ENCODE measurements around the gene RNF223. TPM values are rescaled to one million over a fixed set of nuclear protein-coding genes. Genes with fewer than 3 reads are reported as not detected.
"Not testable (repeated sequence)": the region's sequence is repeated elsewhere in the genome, so short reads cannot be mapped to it uniquely, and the experiment has no call there.

Gene RNF223
- total and polyA plus RNA-seq, 10 donors, result not detected

DNA sequence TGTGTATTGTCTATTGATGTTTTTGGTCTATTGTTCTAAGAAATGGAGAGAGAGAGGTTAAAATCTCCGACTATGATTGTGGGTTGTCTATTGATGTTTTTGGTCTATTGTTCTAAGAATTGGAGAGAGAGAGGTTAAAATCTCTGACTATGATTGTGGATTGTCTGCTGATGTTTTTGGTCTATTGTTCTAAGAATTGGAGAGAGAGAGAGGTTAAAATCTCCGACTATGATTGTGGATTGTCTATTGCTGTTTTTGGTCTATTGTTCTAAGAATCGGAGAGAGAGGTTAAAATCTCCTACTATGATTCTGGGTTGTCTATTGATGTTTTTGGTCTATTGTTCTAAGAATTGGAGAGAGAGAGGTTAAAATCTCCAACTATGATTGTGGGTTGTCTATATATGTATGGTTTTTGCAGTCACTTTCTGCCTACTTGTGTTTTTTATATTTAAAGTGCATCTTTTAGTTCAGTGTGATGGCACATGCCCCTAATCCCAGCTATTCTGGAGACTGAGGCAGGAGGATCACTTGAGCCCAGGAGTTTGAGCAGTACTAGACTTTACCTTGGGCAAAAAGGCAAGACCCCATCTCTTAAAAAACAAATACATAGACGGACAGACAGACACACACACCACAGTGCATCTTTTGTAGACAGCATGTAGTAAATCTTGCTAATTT is 25.5 kb upstream of the RNF223 start:
- Histone ChIP-seq H3K27ac (no peak overlapping the region), H3K4me1 (peaks cover 0 to 9% (median 0%) of the 10 kb centered on the region in 6 donors), H3K27me3 (replicated peaks in 1 of 7) (no peaks in the 10 kb centered on the region), H3K36me3 (no peaks in the 10 kb centered on the region), H3K9me3 (peaks cover 0 to 10% (median 6%) of the 10 kb centered on the region in 8 donors), H3K4me3 (no peak overlapping the region)
- WGBS, 5 donors, result 77 to 89% (median 88%) methylated on average over 4 of the region's 4 CpGs
- DNase-seq, result no peak
- no peak for TF ChIP-seq POLR2A (IDR thresholded peaks at IDR 0.05)
- TF ChIP-seq, protein P1, sequence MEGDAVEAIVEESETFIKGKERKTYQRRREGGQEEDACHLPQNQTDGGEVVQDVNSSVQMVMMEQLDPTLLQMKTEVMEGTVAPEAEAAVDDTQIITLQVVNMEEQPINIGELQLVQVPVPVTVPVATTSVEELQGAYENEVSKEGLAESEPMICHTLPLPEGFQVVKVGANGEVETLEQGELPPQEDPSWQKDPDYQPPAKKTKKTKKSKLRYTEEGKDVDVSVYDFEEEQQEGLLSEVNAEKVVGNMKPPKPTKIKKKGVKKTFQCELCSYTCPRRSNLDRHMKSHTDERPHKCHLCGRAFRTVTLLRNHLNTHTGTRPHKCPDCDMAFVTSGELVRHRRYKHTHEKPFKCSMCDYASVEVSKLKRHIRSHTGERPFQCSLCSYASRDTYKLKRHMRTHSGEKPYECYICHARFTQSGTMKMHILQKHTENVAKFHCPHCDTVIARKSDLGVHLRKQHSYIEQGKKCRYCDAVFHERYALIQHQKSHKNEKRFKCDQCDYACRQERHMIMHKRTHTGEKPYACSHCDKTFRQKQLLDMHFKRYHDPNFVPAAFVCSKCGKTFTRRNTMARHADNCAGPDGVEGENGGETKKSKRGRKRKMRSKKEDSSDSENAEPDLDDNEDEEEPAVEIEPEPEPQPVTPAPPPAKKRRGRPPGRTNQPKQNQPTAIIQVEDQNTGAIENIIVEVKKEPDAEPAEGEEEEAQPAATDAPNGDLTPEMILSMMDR (IDR thresholded peaks at IDR 0.05 in 8 of 11, conservative IDR thresholded peaks at IDR 0.05 in 3 of 11), result no peak
- no peak for TF ChIP-seq POLR2AphosphoS5 (IDR thresholded peaks at IDR 0.05)
- intact Hi-C loops (cut with DNase I; ENCODE audit: low total_unique reads), result no loop called here

DNA sequence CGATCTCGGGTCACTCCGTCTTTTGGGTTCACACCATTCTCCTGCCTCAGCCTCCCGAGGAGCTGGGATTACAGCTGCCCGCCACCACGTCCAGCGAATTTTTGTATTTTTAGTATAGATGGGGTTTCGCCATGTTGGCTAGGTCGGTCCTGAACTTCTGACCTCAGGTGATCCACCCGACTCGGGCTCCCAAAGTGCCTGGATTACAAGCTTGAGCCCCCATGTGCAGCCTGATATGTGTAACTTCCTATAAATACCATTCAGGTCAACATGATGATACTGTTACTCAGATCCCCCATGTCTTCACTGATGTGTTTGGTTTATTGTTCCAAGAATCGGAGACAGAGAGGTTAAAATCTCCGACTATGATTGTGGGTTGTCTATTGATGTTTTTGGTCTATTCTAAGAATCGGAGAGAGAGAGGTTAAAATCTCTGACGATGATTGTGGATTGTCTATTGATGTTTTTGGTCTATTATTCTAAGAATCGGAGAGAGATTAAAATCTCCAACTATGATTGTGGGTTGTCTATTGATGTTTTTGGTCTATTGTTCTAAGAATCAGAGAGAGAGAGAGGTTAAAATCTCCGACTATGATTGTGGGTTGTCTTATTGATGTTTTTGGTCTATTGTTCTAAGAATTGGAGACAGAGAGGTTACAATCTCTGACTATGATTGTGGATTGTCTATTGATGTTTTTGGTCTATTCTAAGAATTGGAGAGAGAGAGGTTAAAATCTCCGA is 24.7 kb upstream of the RNF223 start:
- Histone ChIP-seq H3K36me3 (no peaks in the 10 kb centered on the region), H3K4me3 (no peak overlapping the region), H3K27me3 (replicated peaks in 1 of 7) (no peaks in the 10 kb centered on the region), H3K9me3 (peaks cover 0 to 10% (median 6%) of the 10 kb centered on the region in 8 donors), H3K27ac (no peak overlapping the region), H3K4me1 (peaks cover 0 to 1% (median 0%) of the 10 kb centered on the region in 6 donors)
- no peak for TF ChIP-seq POLR2AphosphoS5 (IDR thresholded peaks at IDR 0.05)
- TF ChIP-seq, protein P1 (IDR thresholded peaks at IDR 0.05 in 8 of 11, conservative IDR thresholded peaks at IDR 0.05 in 3 of 11), result no peak
- TF ChIP-seq POLR2A (IDR thresholded peaks at IDR 0.05), result no peak
- DNase-seq, result peak; percentile 2
- WGBS, 5 donors, result 88 to 93% (median 91%) methylated on average over 18 of the region's 18 CpGs
- intact Hi-C loops (cut with DNase I; ENCODE audit: low total_unique reads), result no loop called here

DNA sequence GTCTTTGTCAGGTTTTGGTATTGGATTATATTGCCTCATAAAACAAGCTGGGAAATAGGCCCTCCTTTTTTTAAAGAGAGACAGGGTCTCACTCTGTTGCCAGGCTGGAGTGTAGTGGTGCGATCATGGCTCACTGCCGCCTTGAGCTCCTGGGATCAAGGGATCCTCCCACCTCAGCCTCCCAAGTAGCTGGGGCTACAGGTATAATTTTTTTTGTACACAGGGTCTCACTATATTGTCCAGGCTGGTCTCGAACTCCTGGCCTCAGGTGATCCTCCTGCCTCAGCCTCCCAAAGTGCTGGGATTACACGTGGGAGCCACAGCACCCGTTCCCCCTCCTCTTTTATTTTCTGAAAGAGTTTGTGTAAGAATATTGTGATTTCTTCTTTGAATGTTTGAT is 22.0 kb upstream of the RNF223 start:
- H3K4me1 ChIP-seq; intact Hi-C loops (cut with DNase I; ENCODE audit: low total_unique reads); H3K27ac ChIP-seq; H3K27me3 ChIP-seq (replicated peaks in 1 of 7); H3K36me3 ChIP-seq; H3K4me3 ChIP-seq: not testable (repeated sequence)
- peak; percentile 47 for DNase-seq
- WGBS, 5 donors, result 91 to 95% (median 93%) methylated on average over 5 of the region's 5 CpGs
- peaks cover 0 to 10% (median 6%) of the 10 kb centered on the region in 8 donors for H3K9me3 ChIP-seq

DNA sequence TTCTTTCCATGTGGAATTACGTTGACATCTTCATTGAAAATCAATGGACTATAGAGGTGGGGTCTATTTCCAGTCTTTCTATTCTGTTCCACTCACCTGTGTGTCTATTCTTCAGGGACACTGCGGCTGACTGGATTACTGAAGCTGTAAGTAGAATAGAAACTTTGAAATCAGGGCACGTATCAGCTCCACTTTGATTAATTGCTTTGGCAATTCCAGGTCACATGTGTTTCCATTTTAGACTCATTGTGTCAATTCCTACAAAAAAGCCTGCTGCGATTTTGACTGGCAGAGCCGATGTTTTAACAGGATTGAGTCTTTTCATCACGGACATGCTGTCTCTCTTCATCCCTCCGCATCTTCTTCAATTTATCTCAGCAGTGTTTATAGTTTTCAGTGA is 20.9 kb upstream of the RNF223 start:
- Histone ChIP-seq H3K27me3 (replicated peaks in 1 of 7) (no peaks in the 10 kb centered on the region), H3K9me3 (peaks cover 0 to 4% (median 3%) of the 10 kb centered on the region in 8 donors)

More for the DNA sequence above, 20.9 kb upstream of the RNF223 start:
- Histone ChIP-seq H3K4me1 (no peaks in the 10 kb centered on the region), H3K36me3 (peaks cover 0 to 6% (median 0%) of the 10 kb centered on the region in 6 donors), H3K4me3 (no peak overlapping the region), H3K27ac (no peak overlapping the region)
- 93 to 96% (median 95%) methylated on average over 7 of the region's 7 CpGs for WGBS, 5 donors
- DNase-seq, result no peak
- intact Hi-C loops (cut with DNase I; ENCODE audit: low total_unique reads), result no loop called here
- TF ChIP-seq POLR2AphosphoS5 (IDR thresholded peaks at IDR 0.05) (no peak), POLR2A (IDR thresholded peaks at IDR 0.05) (no peak)
- TF ChIP-seq, protein P1 (IDR thresholded peaks at IDR 0.05 in 8 of 11, conservative IDR thresholded peaks at IDR 0.05 in 3 of 11), result no peak

Data from spleen (tissue), 11 donors.